NCI-H1694 (cell line): ENCODE data around the gene CRIP1.

Experiments
- DNase-seq: peaks from one replicate; lab custom pipeline; 2025; lab: John Stamatoyannopoulos, UW

Gene CRIP1

DNA sequence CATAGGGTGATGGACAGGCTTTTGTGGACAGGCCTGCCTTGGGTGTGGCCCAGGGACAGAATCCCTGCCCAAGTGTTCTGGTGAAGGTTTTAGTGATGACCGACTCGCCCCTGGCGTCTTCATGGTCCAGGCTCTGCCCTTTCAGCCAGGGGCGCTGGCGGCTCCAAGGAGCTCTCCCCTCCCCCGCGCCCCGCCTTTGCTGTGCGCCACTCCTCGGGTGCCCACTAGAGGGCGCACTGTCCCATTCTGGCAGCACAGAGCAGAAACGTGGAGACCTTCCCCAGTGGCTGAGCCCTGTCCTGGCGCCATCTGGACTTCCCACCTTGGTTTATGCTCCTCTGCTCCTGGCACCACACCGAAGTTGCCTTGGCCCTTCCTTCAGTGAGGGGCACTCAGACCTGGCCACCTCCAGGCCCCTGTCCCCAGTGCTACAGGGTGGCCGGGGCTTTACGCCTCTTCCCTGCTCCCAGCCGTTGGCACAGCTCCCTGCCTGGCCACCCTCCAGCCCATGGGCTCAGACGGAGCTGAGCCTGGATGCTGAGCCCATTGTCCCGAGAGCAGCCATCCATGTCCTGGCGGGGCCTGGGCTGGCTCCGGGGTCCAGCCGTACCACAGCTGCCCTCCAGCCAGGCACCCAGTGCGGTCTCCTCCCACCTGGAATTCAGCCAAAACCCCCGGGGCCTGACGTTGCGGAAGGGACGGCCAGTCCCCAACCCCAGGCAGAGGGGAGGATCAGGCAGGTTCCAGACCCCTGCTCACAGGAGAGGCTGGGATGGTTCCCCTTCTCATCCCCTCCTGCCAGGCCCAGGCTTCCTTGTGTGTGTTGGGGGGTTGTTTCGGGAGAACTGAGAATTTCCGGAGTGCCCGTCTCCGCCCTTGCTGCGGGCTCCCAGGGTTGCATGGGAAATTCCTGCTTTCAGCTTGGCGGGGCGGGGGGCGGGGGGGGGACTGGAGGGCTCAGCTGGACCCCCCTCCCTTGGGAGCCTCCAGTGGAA, 5.6 kb upstream of the CRIP1 start:
- DNase-seq = peak; percentile 91

DNA sequence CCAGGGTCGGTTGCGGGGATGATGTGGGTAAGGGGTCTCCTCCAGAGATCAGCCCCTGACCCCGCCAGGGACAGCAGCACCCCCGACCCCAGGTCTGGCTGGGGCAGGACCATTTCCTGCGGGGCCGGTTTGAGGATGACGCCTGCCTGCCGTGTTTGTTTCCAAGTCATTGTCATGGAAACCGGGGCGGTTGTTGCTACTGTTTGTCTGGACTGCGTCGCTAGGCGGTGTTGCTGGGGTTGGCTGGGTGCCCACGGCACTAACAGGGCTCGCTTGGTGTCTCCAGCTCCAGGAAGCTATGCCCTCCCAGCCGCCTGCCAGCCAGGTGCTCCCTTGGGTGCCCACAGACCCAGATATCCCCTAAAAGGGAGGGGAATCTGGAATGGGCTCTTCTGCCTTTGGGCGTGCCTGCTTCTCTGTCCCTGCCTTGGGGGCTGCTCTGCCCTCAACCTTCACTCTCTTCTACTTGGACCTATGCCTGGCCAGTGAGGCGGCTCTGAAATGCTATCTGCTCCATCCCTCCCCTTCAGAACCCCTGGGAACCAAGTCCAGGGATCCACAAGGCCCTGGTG, 4.7 kb upstream of the CRIP1 start:
- DNase-seq = peak; percentile 98

DNA sequence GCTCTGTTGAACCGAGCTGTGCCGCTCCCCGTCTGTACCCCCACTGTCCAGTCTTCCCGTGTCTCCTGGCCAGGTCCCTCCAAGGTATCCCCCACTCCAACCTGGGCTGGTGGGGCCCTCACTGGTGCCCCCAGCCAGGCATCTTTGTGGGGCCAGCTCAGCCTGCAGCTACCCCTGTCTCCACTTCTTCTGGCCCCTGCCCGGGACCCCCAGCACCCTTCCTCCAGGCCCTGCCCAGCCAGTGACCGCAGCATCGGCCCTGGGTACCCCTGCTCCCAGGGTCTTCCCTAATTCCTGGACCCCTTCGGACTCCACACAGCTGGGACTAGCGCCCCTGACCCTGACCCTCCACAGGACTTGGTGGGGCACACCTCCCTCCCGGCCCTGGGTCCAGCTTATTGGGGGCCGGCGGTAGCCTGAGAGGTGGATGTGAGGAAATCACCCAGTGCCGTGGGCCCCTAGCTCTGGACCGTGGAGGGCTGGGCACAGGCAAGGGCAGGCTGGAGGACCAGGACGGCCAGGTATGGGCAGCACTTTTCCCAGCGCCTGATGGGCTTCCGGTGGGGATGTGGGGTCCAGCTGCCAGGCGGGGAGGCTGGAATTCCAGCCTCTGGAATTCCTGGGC, 4.1 kb upstream of the CRIP1 start:
- DNase-seq = no peak

DNA sequence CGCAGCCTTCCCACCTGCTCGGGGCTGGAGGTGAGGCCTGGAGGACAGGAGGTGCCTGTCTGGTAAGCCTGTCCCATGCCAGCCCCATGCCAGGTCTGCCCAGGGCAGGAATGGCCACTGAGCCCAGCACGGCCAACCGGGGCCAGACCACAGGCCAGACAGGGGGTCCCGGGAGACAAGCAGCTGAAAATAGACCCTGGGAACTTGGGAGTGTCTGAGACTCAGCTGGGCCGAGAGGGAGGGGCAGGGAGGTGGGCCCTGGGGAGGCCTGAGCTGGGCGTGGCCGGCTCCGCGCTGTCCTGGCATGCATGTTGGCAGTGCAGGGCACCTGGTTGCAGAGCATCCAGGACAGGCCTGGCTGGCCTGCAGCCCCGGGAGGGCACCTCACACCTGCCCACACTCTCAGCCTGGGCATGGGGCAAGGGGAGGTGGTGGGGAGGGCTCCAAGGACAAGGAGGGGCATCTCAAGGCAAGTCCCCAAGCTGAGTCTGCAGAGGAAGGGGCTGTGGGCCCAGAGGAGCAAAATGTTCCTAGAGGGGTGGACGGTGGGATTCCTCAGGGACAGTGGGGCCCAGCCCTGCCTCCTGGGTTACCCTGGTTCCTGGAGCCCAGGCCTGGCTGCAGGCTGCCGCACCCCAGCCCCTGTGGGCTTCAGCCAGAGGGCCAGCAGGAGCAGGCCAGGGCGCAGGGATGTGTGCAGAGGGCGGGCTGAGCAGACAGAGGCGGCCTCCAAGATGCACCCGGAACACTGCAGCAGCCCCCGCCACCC, 3.2 kb upstream of the CRIP1 start:
- DNase-seq = no peak

DNA sequence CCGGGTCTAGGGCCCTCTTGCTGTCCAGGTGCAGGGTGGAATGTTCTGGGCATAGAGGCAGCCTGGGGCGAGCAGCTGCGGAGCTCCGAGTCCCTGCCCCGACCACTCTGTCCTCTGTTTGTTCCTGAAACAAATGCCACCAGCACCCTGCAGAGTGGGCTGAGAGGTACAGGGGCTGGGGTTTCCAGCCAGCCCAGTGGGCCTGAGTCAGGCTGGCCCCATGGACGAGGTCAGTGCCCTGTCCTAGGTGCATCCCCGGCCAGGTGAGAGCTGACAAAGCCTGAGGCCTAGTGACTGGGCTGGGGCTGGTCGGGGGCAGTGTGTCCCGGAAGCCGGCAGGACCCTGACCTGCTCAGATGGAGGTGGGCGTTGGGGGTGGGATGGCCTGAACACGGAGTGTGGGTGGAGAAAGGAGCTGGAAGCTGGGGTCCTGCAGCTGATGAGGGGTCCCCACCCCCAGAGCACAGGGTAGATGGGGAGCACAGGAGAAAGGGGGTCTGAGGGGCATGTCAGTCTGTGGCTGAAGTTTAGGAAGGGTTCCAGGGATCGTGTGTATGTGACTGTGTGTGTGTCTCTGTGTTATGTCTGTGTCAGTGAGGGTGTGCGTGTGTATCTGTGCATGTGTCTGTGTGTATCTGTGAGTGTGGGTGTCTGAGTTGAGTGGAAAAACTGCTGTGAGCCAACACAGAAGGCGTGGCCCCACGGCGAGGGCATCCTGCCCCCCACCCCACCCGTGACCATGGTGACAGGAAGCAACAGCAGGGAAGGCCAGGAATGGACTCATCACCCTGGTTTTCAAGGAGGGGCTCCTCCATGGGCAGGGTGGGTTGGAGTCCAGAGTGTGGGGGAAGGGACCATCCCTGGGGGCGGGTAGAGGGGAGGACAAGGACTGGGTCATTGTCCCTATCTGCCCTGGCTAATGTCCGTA, 2.4 kb upstream of the CRIP1 start:
- DNase-seq = no peak

DNA sequence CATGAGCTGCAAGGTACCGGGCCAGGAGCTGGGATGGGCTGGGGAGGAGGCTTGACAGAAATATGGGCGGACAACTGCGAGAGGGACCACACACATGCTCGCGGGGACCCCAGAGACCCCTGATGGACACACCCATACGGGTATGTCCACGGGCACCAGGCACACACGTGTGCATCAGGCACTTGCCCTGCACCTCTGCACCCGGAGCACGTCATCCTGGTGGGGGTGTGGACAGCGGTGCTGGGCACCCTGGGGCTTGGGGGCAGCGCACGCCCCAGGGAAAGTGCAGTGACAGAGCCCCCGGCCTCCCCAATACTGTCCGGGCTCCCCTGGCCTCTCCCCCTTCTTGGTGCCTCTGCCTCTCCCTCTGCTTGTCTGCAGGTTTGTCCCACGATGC, 1.7 kb upstream of the CRIP1 start:
- no peak for DNase-seq

DNA sequence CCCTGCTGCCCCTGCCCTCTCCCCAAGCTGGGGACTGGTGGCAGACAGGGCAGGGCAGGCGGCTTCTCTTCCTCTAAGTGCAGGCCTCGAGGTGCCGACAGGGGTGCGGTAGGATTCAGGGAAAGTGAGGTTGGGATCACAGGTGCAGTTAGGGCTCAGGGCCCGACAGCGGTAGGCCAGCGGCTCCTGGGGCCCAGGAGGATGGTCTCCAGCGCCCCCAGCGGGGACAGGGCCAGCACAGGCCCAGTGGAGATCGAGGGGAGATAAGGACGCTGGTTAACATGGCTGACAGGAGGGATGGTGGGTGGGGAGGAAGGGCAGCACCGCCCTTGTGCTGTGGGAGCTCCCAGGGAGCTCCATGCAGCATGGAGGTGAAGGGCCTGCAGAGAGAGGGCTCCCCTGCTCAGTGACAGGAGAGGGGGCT, 935 bp upstream of the CRIP1 start:
- DNase-seq = peak; percentile 34

DNA sequence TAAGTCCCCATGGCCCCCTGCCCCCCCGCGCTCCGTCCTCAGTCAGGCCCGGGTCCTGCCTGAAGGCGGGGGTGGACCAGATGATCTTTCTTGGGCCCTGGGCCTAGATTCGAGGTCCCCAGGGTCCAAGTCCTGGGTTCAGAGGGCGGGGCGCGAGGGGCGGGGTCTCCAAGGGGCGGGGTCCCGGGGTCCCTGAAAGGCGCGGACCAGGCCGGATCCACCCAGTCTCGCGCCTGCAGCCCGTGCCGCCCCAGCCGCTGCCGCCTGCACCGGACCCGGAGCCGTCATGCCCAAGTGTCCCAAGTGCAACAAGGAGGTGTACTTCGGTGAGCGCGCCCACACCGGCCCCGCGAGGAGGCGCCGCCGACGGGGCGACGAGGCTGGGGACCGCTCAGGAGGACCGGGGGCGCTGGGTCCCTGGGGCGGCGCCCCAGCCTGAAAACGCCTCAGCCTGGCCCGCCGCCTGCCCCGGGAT, 325 bp downstream of the CRIP1 start:
- DNase-seq = no peak

DNA sequence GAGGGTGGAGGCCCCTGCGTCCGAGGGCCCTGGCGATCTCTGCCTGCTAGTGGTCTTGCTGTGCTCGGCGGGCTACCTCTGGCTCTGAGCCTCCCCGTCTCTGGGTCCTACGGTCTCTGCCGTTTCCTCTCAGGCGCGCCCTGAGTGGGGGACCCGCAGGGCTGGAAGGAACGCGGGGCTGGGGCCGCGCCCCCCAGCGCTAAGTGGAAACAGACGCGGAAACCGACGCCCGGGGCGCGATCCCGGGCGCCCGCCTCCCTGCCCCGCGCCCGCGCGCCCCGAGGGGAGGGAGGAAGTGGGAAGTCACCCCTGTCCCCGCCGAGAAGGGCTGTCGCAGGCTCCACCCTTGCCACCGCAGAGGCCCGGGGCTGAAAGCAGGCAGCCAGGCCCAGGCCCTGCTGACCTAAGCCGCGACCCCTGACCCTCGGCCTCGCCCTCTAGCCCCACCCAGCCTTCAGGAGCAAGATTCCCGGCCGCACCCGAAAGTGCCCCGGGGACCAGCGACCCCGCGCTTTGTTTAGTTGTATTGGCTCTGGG, 831 bp downstream of the CRIP1 start:
- DNase-seq = no peak

DNA sequence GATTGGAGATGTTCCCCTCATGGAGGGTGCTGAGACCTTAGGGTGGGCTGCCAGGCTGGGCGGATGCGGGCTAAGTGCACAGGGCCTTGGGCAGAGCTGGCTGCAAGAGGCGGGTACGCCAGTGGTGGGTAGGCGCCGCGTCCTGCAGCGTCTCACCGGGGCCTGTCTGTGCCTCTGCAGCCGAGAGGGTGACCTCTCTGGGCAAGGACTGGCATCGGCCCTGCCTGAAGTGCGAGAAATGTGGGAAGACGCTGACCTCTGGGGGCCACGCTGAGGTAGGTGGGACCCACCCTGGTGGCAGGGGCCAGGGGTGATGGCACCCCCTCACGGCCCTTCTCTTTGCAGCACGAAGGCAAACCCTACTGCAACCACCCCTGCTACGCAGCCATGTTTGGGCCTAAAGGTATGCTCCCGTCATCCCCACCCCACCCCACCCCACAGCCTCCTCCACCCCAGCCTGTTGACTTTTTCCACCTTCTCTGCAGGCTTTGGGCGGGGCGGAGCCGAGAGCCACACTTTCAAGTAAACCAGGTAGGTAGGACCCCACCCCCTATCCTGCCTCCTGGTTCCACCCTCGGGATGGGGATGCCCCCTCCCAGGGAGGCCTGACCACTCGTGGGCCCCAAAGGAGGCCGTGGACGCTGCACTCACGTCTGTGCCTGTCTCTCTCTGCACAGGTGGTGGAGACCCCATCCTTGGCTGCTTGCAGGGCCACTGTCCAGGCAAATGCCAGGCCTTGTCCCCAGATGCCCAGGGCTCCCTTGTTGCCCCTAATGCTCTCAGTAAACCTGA, 1.5 kb downstream of the CRIP1 start:
- no peak for DNase-seq

DNA sequence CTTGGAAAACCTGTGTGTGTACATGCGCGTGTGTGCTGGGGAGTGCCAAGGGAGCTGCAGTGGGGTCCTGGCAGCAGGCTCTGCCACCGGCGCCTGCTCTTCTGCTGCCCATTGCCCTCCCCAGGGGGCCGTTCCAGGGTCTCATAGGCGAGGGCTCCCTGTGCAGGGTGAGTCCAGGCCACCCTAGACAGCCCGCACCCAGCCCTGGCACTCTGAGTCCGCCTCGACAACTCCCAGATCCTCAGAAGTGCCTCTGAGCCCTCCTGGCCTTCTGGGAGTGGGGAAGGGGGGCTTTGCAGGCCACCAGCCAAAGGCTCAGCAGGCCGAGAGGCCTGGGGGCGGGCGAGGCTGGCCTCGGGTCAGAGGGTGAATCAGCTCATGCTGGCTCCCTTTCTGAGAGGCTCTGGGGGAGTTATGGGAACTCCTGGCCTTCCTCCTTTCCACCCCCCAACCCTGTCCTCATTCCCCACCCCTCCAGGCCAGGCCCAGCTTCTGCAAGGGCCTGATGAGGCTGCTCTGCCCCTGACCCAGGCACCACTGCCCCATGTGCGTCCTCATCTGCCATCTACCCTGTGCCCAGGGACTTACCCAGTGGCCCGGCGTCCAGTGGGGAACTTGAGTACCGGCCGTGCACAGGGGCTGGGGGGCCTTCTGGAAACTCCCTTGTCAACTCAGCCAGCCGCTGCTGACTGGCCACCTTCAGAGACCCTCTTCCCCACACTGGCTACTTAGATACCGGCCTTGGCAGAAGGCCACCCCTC, 2.3 kb downstream of the CRIP1 start:
- no peak for DNase-seq

DNA sequence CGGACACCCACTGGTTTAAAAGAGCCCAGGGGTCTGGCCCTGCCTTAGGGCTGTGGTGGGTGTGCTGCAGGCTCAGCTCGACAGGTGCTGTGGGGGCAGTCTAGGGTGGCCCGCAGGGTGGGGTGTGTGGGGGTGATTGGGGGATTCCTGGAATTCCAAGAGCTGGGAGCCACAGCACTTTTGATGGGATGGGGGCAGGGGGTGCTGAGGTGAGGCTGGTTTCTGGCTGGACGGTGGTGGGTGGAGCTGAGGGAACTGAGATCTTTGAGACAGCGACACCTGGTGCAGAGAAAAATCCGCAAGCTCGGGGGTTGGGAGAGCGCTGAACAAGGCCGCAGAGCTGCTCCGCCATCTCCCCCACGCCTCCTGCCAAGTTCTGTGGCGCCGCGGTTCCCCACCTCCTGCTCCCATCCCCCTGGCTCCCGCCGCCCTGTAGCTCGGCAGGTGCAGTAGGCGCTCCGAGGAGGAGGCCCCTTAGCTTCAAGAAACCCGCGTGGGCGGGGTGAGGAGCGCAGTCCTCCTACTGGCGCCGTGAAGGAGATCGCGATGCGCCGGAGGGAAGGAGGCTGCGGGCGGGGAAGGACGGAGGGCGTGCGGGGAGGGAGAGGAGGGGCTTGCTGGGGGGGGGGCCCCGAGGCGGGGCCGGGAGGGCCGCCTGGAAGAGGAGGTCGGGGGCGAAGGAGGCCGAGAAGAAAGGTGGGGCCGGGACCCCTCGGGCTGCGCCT, 3.0 kb downstream of the CRIP1 start:
- peak; percentile 96 for DNase-seq

DNA sequence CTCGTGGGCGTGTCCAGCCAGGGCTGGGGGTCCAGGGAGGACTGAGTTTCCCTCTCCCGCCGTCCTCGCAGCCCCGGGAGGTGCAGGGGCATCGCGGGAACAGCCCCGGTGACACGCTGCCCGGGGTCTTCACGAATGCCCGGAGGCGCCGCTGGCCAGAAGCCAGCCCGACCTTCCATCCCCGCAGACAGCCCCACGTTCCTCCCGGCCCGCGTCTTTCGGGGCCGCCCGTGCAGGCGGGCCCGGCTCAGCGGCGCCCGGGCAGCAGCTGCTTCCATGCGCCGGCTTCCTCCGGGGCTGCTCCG, 3.5 kb downstream of the CRIP1 start:
- DNase-seq = no peak

DNA sequence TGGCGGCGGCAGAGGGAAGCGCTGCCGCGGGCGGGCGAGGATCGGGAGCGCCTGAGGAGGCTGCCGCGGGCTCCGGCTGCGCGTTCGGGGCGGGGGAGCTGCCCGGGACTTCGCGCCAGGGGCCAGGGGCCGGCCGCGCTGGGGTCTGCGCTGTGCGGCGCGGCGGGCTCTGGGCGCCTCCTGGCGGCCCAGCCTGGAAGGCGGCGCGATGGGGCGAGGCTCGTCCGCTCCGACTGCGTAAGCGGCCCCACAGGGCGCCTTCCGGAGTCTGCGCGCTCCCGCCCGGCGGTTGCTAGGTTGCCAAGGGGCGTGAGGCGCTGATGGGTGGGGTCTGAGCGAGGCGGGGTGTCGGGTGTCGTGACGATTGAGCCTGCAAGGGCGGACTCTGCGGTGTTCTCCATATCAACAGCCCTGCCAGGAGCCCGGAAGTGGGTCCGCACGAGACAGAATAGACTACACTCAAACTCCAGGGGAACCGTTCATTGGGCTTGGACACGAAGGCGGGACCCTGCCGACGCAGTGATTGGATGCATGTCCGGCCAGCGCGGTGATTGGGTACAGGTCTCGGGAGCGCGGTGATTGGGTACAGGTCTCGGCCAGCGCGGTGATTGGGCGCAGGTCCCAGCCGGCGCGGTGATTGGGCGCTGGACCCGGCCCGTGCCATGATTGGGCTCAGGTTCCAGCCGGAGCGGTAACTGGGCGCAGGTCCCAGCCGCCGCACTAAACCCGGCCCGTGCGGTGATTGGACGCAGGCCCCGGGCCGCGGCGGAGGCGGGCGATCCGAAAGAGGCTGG, 4.1 kb downstream of the CRIP1 start, which contains the start of gene TEDC1:
TSS of gene TEDC1 (plus strand) at position 675 of the 794 bp plus-strand sequence. CDS start 130 bp downstream, outside the sequence.
- peak; percentile 100 for DNase-seq

DNA sequence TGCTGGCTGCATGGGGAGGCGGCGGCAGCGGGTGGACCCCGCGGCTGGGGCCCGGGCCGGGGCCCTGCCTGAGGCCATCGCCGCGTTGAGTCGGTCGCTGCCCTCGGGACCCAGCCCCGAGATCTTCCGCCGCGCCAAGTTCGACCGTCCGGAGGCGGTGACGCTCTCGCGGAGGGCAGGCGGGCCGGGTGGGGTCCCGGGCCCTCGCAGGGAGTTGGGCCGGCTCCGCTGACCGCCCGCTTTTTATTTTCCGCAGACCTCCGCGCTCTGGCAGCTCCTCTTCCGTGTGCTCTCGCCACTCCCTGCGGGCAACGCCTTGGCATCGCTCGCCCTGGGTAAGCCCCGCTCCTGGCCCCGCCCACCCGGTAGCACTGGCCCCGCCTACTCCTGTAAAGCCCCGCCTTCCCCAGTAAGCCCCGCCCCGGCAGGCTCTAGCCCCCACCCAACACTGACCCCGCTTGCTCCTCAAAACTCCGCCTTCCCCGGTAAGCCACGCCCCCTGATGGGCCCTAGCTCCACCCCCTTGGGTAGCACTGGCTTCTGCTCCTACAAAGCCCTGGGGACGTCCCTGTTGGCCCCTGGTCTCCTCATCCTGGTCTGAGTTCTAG, 4.8 kb downstream of the CRIP1 start:
- DNase-seq = peak; percentile 68

DNA sequence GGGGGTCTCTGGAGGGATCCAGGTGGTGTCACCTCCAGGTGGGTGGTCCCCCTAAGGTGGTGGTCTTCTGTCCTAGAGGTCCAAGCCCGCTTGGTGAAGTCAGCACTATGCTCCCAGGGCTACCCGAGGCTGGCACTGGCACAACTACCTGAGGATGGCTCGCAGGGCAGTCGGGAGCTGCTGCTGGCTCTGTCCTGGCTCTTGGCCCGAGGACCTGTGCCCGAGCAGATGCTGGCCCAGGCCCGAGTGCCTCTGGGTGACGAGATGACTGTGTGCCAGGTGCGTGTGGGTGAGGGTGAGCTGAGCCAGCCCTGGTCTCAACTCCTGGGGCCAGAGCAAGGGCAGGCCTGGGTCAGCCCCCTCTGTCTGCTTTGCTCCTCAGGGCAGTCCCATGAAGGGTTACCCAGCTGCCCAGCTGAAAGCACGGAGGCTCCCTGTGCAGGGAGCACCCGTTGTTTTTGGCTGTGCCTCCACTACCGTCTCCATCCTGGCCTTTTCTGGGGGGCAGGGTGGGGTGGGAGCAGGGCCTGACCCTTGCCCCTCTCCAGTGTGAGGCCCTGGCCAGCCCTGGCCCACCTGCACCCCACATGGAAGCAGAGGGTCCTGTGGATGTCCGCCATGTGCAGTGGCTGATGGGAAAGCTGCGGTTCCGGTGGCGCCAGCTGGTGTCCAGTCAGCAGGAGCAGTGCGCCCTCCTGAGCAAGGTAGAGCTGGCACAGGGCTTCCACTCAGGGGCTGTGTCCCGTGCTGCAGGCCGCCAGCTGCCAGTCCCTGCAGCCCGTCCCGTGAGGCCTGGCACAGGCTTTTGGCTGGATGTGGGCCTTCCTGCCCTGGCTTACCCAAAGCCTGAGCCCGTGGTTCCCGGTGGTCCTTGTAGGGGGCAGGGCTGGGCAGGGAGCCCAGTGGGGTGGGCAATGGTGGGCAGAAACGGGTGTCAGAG, 5.6 kb downstream of the CRIP1 start:
- DNase-seq = no peak
